HG02938 (cell line): ENCODE measurements around the gene PRKAR1B.

Experiments
- ATAC-seq: cut with Tn5 transposase; IDR thresholded peaks from one replicate; pipeline ENCODE4 v1.9.1; 2021; ENCODE audit warnings: mild to moderate bottlenecking, moderate library complexity; ENCODE audit not compliant: unreplicated experiment

PRKAR1B gene

DNA sequence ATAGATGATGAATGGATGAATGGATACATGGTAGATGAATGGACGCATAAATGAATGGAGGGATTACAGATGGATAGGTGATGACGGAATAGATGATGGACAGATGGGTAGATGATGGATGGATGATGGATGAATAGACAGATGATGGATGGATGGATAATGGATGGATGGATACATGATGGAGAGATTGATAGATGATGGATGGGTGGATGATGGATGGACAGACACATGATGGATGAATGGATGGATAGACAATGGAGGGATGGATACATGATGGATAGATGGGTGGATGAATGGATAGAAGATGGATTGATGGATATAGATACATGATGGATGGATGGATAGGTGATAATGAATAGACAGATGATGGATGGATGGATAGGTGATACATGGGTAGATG lies 198.6 kb downstream of the PRKAR1B start:
- no peak for ATAC-seq

GRCh38 chr7:527723-528122 lies 199.4 kb downstream of the PRKAR1B start:
- ATAC-seq: no peak

GRCh38 chr7:526460-527034 lies 200.5 kb downstream of the PRKAR1B start:
- no peak for ATAC-seq

DNA sequence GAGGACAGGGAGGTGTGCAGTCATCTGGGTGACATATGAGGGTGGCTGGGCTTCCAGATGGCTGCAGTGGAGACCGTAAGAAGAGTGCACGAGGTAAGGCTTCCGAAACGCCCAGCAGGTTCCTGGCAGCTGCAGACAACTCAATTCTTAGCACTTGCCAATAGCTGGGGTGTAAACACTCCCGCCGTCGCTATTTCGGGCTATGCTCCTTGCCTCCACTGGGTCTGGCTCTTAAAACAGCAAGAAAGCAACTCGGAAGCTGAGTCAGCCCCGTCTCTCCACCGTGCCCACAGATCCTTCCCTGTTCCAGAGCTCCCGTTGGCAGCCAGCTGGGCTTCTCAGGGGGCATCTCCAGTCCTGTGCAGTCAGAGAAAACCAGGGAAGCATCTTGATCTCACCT lies 201.3 kb downstream of the PRKAR1B start:
- no peak for ATAC-seq

GRCh38 chr7:524800-525199 lies 202.3 kb downstream of the PRKAR1B start:
- no peak for ATAC-seq

DNA sequence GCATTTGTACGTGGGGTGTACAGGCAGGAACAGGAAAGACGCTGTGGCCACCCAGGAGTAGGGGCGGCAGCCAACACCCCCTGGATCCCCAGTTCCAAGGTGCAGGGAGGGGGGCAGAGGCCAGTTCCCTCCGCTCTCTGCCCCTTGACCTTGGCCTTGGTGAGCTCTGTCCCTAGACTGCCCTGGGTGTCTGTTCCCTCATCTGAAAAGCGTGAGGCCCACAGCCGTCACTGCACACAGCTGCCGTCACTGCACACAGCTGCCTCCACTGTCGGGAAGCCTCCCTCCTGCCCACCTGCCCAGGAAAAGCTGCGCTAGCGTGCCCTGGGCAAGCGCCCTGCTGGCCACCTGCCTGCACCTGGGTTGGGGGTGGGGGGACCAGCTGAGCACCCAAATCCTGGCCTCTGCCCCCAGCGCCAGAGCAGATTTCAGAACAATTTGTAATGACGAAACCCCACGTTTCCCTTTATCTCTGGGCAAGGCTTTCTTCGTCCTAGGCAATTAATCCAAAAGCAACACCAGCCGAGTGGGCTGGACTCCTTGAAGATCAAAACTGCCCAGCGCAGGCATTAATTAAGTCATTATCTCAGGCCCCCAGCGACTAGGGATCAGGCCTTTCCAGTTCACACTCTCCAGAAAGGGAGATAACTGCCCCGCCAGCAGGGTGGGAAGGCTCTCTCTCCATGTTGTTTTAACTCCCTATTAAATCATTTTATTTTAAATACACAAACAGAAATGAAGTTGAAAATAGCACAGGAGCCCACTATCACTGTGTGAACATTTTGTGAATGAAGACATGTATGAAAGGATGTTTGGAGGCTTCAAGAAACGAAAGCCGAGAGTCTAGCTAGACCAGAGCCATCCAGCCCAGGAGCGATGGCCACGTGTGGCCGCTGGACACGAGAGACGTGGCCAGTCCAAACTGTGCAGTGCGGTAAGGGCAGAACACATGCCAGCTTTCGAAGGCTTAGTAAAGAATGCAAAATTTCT lies 203.4 kb downstream of the PRKAR1B start:
- no peak for ATAC-seq

DNA sequence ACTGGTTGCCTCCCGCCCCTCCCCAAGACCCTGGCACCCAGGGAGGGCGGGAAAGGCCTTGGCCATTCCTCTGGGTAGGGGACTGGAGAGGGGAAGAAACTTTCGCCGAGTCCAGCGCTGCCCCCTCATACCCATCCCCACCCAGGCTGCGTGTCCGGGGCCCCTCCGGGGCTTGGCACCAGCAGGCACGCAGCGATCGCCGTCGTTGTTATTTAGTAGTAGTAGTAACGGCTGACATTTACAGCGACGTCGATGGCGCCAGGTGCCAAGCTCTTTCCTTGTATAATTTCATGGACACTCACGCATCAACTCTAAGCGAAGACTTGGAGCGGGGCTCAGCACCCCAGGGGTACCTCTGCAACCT lies 204.1 kb downstream of the PRKAR1B start:
- no peak for ATAC-seq

GRCh38 chr7:522071-522950 lies 204.8 kb downstream of the PRKAR1B start:
- peak; percentile 45 for ATAC-seq

- no peak for ATAC-seq
These were observed 205.6 kb downstream of the PRKAR1B start for GRCh38 chr7:521221-522070.

DNA sequence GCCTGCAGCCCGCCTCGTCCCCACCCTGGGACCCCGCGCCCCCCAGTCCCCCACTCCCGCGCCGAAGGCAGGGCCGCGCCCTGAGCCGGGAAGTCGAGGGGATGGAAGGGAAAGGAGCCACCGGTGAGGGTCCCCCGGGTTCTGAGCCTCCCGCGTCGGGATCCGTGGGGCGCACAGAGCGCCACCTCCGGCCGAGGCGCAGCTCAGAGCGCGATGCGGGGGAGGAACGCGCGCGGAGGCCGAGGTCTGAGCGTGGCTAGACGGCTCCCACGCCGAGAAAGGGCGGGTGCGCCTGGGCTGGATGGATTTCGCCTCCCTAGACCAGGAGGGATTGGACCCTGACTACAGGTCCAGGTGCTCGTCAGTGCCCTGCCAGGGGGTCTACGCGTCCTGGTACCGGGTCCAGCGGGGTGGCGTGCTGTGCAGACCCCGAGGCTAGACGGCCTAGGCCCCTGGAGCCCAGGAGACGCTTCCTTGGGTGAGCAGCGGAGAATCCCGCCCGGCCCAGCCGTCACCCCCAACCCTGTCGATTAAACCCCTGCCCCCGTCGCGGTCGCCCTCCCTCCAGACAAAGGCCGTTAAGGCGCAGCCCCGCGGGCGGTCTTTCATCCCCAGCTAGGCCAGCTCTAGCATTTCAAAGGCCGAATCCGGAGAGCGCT lies 206.4 kb downstream of the PRKAR1B start:
- no peak for ATAC-seq

GRCh38 chr7:519484-520390 lies 207.3 kb downstream of the PRKAR1B start, which contains the start of gene PDGFA:
Gene PDGFA, minus strand, starts transcription at chr7:519846. Its CDS starts 845 bp downstream, at chr7:519001.
- ATAC-seq: no peak

GRCh38 chr7:518630-519483 lies 208.2 kb downstream of the PRKAR1B start:
- ATAC-seq: no peak

DNA sequence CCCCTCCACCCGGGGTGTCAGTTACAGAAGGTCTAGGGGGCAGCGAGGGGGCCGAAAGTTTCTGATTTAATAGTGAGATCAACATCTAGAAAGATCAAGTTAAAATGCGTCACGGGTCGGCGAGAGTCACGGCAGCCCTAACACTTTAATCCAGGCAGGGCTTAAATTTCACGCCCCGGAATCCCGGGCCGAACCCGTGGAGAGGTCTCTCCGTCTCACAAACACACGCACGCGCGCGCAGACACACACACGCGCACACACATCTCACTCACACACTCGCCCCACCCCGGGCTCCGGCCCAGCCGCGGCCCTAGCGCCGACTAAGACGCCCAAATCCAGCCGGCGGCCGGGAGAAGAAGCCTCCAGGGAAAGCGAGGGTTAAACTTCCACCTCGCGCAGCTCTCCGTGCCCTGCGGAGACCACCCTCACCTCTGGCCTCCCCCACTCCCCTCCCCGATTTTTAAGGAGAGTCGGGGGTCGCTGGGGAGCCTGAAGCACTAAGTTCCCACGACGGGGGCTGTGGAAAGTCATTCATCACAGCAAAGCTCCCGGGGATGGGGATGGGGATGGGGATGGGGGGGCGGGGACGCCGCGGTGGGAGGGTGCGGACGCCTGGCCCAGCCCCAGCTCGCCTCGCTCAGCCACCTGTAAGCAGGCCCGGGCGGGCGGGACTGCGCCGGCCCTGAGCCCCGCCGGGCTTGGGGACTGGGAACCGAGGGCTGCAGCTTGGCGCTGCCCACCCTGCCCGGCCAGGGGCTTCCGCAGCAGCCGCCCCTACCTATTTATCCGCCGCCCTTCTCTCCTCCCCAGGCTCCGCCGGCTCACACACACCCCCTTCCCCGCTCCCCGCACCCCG lies 209.1 kb downstream of the PRKAR1B start:
- no peak for ATAC-seq

DNA sequence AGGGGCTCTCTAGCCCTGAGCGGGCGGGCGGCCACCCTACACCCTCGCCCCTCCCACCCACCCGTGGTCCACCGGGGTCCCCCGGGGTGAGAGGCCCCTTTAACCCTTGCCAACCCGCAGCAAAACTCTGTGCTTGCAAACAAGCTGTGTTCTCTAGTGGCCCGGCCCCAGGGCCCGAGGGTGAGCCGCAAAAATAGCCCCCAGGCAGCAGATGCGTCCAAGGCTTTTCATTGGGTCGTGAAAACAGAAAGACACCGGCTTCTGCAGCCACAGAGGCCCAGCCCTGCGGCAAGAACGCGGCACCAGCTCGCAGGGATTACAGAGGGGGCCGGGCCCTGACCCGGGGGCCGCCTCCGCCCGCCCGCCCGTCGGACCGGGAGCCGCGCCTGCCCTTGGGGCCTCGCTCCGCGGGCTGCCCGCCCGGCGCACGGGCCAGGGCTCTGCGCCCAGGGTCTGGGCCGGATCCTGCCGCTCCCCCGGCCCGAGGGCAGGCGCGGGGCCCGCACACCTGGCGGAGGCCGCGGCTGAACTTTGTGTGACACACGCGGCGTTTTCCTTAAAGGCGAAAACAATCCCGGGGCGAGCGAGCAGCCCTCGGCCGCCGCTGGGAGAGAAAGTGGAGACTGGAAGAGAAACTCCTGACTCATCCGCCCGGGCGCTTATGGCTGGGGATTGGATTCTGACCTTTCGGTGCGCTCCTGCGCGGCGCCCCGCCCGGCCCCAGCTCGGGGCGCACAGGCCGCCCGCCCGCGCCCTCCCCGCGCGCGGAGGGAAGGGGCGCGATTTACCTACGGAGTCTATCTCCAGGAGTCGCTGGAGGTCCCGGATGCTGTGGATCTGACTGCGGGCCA lies 210.2 kb downstream of the PRKAR1B start:
- no peak for ATAC-seq

DNA sequence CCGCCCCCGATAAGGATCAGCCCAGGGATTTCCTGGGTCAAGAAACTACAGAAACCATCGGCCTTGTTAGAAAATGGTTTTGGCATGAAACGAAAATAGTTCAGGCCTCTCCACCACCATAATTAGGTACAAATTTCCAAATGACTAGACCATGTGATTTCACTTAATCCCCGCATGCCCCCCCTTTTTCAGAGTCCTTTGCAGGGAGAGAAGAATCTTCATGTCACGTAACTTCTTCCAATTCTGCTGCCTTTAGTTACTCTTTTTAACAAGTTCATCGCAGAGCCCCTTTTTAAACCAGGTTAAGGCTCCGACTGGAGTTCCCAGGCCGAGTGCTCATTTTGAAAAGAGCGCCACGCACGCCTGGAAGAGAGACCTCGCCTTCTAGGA lies 210.9 kb downstream of the PRKAR1B start:
- no peak for ATAC-seq

GRCh38 chr7:515628-516027 lies 211.5 kb downstream of the PRKAR1B start:
- ATAC-seq: no peak
